ENCODE measurements around the gene MTA3. TPM values are rescaled to one million over a fixed set of nuclear protein-coding genes. Genes with fewer than 3 reads are reported as not detected.
"Not testable (repeated sequence)": the region's sequence is repeated elsewhere in the genome, so short reads cannot be mapped to it uniquely, and the experiment has no call there.

The MTA3 gene
- total RNA-seq, 1 donor from 2014 or later, result 26.8 TPM

DNA sequence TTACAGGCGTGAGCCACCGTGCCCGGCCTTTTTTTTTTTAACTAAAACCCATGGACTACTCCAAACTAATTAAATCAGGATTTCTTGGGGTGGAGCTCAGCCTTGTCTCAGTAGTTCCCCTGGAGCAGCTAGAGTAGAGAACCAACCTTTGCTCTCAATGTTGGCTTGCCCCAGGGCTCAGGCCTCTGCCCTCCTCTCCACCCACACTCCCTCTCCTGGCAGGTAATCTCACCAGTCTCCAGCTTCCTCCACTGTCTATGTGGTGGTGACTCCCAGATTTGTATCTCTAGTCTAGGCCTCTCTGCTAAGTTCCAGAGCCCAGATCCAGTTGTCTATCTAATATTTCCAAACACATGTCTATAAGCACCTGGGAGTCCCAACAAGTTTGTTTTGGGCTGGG lies 9.6 kb upstream of the MTA3 start:
- CTCF ChIA-PET, result no interaction called here
- POLR2A ChIA-PET, result no interaction called here
- ATAC-seq (ENCODE audit: low read depth) (no peak), DNase-seq (no peak)
- Mint-ChIP-seq H3K27me3 (no peaks in the 10 kb centered on the region), H3K9me3 (no peaks in the 10 kb centered on the region), H3K27ac (no peak overlapping the region), H3K4me3 (no peak overlapping the region), H3K4me1 (peaks cover 3% of the 10 kb centered on the region), H3K36me3 (ENCODE audit: low read depth) (no peaks in the 10 kb centered on the region)
- TF ChIP-seq, protein P1, sequence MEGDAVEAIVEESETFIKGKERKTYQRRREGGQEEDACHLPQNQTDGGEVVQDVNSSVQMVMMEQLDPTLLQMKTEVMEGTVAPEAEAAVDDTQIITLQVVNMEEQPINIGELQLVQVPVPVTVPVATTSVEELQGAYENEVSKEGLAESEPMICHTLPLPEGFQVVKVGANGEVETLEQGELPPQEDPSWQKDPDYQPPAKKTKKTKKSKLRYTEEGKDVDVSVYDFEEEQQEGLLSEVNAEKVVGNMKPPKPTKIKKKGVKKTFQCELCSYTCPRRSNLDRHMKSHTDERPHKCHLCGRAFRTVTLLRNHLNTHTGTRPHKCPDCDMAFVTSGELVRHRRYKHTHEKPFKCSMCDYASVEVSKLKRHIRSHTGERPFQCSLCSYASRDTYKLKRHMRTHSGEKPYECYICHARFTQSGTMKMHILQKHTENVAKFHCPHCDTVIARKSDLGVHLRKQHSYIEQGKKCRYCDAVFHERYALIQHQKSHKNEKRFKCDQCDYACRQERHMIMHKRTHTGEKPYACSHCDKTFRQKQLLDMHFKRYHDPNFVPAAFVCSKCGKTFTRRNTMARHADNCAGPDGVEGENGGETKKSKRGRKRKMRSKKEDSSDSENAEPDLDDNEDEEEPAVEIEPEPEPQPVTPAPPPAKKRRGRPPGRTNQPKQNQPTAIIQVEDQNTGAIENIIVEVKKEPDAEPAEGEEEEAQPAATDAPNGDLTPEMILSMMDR (IDR thresholded peaks at IDR 0.05), result no peak
- intact Hi-C loops (cut with micrococcal nuclease), result no loop called here

DNA sequence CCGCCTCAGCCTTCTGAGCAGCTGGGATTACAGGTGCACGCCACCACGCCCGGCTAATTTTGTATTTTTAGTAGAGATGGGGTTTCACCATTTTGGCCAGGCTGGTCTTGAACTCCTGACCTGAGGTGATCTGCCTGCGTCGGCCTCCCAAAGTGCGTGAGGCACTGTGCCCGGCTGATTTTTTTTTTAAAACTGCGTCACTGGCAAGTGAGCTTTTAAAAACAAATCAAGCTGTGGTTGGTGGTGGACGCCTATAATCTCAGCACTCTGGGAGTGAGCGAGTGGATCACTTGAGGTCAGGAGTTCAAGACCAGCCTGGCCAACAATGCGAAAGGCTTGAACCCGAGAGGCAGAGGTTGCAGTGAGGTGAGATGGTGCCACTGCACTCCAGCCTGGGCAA lies 8.3 kb upstream of the MTA3 start:
- H3K9me3 Mint-ChIP-seq; ATAC-seq (ENCODE audit: low read depth); DNase-seq; H3K27ac Mint-ChIP-seq; H3K36me3 Mint-ChIP-seq (ENCODE audit: low read depth); H3K4me1 Mint-ChIP-seq; H3K27me3 Mint-ChIP-seq; CTCF ChIA-PET; H3K4me3 Mint-ChIP-seq: not testable (repeated sequence)
- POLR2A ChIA-PET, result interaction anchor here (1.5 kb wide), 1 partner anchor 13 kb away, joined by 4 read pairs; no protein-coding TSS in a partner anchor
- intact Hi-C loops (cut with micrococcal nuclease), result loop anchor here (10.0 kb wide), 1 partner anchor 235 kb away; the partner anchor contains the start of gene HAAO

DNA sequence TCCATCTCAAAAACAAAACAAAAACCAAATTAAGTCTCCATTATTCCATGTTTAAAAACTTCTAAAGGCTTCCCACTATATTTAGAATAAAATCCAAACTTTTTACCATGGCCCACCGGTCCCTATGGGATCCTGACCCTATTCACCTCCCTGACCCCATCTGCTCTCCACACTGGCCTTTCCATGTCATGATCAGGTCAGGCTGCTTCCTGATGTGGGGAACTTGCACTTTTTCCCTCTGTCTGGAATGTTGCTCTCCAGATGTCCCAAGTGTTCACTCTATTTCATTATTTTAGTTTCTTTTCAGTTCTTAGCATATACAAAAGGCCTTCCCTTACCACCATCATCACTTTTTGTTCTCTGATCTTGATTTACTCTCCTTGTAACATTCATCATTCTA lies 7.5 kb upstream of the MTA3 start:
- DNase-seq (no peak), ATAC-seq (ENCODE audit: low read depth) (no peak)
- peaks cover 3% of the 10 kb centered on the region for H3K4me1 Mint-ChIP-seq
- ChIA-PET CTCF (interaction anchor here (1.3 kb wide), 1 partner anchor 14 kb away, joined by 3 read pairs; no protein-coding TSS in a partner anchor), POLR2A (interaction anchor here (1.5 kb wide), 1 partner anchor 13 kb away, joined by 4 read pairs; no protein-coding TSS in a partner anchor)
- H3K27ac Mint-ChIP-seq, result peak overlapping the region; percentile 1
- no peaks in the 10 kb centered on the region for H3K36me3 Mint-ChIP-seq (ENCODE audit: low read depth)
- TF ChIP-seq, protein P1 (IDR thresholded peaks at IDR 0.05), result no peak
- no peaks in the 10 kb centered on the region for H3K27me3 Mint-ChIP-seq
- intact Hi-C loops (cut with micrococcal nuclease), result loop anchor here (10.0 kb wide), 1 partner anchor 234 kb away; the partner anchor contains the start of gene HAAO
- H3K9me3 Mint-ChIP-seq, result no peaks in the 10 kb centered on the region
- no peak overlapping the region for H3K4me3 Mint-ChIP-seq

DNA sequence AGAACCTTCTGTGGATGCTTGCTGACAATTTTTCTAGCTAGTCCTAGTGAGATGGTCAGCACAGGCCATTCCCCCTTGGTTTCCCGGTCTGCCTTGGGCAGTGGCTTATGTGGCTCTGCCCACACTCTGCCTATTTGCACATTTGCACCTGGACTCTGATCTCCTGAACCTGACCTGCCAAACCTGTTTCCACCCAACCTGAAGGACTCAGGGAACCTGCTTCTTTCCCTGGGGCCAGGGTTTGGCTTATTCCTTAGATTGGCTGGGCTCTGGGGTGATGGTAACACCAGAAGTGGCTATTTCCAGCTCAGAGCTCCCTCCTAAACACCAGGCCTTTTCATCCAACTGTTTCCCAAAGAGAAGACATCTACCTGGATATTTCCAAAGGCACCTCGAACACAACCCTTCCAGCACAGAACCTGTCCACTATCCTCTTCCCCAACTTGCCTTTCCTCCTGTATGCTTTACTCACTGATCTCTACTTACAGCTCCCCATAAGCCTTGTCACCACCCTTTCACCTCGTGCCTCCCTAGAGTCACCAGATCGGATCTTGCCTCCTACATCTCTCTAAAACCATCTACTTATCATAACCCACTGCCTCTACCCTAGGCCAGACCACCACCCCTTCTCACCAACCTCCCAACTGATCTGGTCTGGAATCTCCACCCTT lies 5.8 kb upstream of the MTA3 start:
- H3K27me3 Mint-ChIP-seq, result no peaks in the 10 kb centered on the region
- intact Hi-C loops (cut with micrococcal nuclease), result loop anchor here (10.0 kb wide), 1 partner anchor 232 kb away; the partner anchor contains the start of gene HAAO
- ChIA-PET CTCF (interaction anchor here (1.3 kb wide), 1 partner anchor 16 kb away, joined by 3 read pairs; no protein-coding TSS in a partner anchor), POLR2A (no interaction called here)
- H3K36me3 Mint-ChIP-seq (ENCODE audit: low read depth), result no peaks in the 10 kb centered on the region
- no peak for DNase-seq
- TF ChIP-seq, protein P1 (IDR thresholded peaks at IDR 0.05), result no peak
- no peak overlapping the region for H3K4me3 Mint-ChIP-seq
- no peaks in the 10 kb centered on the region for H3K9me3 Mint-ChIP-seq
- no peak overlapping the region for H3K27ac Mint-ChIP-seq
- no peak for ATAC-seq (ENCODE audit: low read depth)
- peaks cover 17% of the 10 kb centered on the region for H3K4me1 Mint-ChIP-seq

DNA sequence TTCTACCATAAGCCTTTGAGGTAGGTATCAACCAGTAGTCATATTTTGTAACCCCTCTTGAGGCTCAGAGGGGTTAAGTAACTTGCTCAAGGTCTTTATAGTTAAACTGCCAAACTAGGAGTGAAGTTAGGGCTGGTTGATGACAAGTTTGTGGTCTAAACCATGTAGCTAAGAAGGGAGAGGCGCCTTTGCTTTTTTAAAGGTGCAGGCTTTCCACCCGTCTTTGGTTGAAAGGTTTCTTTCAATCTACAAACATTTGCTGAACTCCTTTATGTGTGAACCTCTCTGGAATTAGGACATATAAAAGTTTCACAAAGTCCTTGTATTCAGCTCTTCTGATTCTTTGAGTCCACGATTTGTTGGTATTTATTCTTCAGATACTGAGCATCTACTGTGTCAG lies 2.4 kb upstream of the MTA3 start:
- Mint-ChIP-seq H3K4me1 (peaks cover 31% of the 10 kb centered on the region), H3K36me3 (ENCODE audit: low read depth) (peaks cover 3% of the 10 kb centered on the region), H3K27ac (no peak overlapping the region), H3K27me3 (no peaks in the 10 kb centered on the region), H3K9me3 (no peaks in the 10 kb centered on the region), H3K4me3 (no peak overlapping the region)
- DNase-seq (no peak), ATAC-seq (ENCODE audit: low read depth) (no peak)
- intact Hi-C loops (cut with micrococcal nuclease), result loop anchor here (10.0 kb wide), 1 partner anchor 229 kb away; the partner anchor contains the start of gene HAAO
- CTCF ChIA-PET, result interaction anchor here (1.2 kb wide), 1 partner anchor 11 kb away, joined by 3 read pairs; no protein-coding TSS in a partner anchor
- POLR2A ChIA-PET, result interaction anchor here (1.3 kb wide), 1 partner anchor 244 kb away, joined by 3 read pairs; no protein-coding TSS in a partner anchor
- TF ChIP-seq, protein P1 (IDR thresholded peaks at IDR 0.05), result no peak

Measured in activated B cell treated with CpG ODN at 0.5 μM for 24 hours (primary cell).